Fibroblast of pulmonary artery (primary cell): ENCODE results near the gene LIN9.
"Not testable (repeated sequence)": the region's sequence is repeated elsewhere in the genome, so short reads cannot be mapped to it uniquely, and the experiment has no call there.

Source experiments
- DNase-seq: peaks from one replicate; pipeline ENCODE4 v3.0.0-alpha.2; 2010; ENCODE audit warnings: low read depth
- H3K4me3 ChIP-seq: replicated peaks from 2 replicates; pipeline ENCODE4 v1.5.1; 2011; ENCODE audit warnings: low read depth, mild to moderate bottlenecking, control low read depth, low read length, moderate library complexity
- TF ChIP-seq, protein P1 (sequence below): IDR thresholded peaks from 2 replicates; pipeline ENCODE4 v1.5.1; 2011; ENCODE audit warnings: mild to moderate bottlenecking, control low read depth, low read length, inconsistent platforms; ENCODE audit errors: missing control alignments

Gene LIN9

DNA sequence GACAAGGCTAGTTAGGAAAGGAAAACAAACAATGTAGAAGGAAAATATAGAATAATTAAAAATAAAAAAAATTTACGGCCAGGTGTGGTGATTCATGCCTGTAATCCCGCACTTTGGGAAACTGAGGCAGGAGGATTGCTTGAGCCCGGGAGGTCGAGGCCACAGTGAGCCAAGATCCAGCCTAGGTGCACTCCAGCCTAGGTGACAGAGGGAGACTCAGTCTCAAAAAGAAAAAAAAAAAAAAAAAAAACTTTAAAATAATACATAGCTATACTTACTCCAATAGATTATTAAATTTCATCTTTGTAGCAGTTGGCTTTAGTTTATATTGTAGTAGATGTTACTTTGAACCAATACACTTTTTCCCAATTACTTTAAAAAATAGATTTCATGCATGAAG, 32.0 kb downstream of the LIN9 start:
- H3K4me3 ChIP-seq: no peak overlapping the region
- DNase-seq: no peak
- TF ChIP-seq, protein P1, sequence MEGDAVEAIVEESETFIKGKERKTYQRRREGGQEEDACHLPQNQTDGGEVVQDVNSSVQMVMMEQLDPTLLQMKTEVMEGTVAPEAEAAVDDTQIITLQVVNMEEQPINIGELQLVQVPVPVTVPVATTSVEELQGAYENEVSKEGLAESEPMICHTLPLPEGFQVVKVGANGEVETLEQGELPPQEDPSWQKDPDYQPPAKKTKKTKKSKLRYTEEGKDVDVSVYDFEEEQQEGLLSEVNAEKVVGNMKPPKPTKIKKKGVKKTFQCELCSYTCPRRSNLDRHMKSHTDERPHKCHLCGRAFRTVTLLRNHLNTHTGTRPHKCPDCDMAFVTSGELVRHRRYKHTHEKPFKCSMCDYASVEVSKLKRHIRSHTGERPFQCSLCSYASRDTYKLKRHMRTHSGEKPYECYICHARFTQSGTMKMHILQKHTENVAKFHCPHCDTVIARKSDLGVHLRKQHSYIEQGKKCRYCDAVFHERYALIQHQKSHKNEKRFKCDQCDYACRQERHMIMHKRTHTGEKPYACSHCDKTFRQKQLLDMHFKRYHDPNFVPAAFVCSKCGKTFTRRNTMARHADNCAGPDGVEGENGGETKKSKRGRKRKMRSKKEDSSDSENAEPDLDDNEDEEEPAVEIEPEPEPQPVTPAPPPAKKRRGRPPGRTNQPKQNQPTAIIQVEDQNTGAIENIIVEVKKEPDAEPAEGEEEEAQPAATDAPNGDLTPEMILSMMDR: no peak

DNA sequence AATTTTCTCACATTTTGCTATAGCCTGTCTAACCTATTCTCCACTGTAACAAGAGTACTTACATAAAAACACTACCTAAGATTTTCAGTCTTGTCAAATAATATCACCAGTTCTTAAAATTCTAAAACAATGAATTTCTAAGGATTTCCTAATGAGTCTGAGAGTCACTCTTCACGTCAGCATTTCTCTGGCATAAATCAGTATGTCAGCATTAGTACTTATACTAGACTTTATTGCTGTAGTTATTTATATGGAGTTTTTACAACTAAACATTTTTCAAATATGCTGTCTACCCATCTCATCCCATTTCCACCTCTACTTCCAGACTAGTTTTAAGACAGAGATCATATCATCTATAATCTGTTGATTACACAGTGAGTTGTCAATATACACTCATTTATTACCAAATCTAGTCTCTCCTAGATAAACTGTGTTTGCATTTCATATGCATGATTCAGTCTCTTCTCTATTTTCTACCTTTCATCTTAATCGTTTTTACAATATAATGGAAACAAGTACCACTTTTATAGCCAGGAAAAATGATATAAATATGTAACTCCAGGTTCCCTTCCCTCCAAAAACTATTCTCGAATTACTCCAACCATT, 32.8 kb downstream of the LIN9 start:
- TF ChIP-seq, protein P1: no peak

DNA sequence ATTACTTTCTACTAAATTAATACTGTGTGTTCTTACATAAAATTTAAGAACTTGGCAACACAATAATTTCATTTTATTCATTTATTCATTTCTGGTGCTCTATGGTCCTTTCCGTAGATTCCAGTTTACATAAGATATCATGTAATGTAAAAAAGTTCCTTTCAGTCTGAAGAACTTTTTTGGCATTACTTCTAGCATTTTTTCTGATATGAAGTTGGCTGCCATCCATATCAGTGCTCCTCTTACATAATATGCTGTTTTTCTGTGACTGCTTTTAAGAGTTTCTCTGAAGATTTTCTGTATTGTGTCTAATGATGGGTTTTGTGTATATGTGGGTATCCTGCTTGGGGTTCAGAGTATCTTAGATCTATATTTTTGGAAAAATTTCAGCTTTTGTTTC, 34.8 kb downstream of the LIN9 start:
- TF ChIP-seq, protein P1: no peak
- H3K4me3 ChIP-seq: no peak overlapping the region
- DNase-seq: peak; percentile 45

More for the DNA sequence above, 32.8 kb downstream of the LIN9 start:
- no peak overlapping the region for H3K4me3 ChIP-seq
- no peak for DNase-seq

DNA sequence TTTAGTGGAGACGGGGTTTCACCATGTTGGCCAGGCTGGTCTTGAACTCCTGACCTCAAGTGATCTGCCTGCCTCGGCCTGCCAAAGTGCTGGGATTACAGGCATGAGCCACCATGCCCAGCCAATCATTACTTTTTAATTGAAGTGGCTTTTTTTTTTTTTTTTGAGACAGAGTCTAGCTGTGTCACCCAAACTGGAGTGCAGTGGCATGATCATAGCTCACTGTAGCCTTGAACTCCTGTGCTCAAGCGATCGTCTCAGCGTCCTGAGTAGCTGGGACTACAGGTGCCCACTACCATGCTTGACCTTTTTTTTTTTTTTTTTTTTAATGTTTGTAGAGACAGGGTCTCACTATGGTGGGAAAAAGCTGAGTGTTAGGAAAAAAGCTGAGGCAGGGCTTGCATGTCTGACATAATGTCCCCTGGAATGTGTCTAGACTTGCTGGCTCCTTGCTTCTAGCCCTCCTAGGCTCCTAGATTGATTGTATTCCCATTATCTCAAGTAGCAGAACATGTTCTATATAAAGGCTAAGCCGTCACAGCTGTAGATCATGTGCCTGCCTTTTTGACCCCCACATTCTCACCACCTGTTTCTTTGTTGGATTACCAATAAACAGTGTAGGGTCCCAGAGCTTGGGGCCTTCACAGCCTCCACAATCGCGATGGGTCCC, 36.6 kb downstream of the LIN9 start:
- H3K4me3 ChIP-seq, DNase-seq: not testable (repeated sequence)

DNA sequence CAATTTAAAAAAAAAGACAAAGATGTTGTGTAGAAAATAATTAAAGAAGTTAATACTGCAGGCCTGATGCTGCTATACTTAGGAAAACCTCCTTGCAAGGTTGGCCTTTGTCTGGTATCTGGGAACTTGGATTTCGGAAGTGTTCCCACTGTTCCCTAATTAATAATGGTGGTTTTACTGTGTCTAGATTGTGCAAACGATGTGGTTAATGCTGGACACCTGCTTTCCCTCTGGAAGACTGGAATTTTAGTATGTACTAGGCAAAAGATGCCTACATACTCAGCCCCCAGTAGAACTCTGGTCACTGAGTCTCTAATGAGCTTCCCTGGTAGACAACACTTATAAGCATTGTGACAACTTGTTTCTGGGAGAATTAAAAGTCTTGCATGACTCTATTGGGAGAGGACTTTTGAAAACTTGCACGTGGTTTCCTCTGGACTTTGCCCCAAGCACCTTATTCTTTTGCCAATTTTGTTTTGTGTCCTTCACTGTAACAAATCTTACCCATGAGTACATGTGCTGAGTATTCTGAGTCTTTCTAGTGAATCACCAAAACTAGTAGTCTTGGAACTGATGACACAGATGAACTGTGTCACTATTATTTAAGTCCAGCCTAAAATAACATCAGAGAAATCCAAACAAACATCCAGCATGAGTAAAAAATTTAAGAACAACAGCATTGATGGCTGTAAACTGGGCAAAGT, 40.4 kb downstream of the LIN9 start:
- TF ChIP-seq, protein P1: no peak
- H3K4me3 ChIP-seq: no peak overlapping the region
- DNase-seq: peak; percentile 20

DNA sequence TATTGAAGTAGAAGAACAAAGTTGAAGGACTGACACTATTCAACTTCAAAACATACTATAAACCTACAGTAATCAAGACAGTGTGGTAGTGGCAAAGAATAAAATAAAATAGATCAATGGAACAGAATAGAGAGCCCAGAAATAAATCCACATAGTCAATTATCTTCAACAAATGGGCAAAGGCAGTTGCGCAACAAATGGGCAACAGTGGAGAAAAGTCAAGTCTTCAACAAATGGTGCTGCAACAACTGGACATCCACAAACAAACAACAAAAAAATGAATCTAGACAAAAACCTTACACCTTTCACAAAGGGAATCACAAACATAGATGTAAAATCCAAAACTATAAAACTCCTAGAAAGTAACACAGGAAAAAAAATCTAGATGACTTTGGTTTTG, 47.1 kb downstream of the LIN9 start:
- TF ChIP-seq, protein P1: no peak
- no peak for DNase-seq
- H3K4me3 ChIP-seq: no peak overlapping the region

DNA sequence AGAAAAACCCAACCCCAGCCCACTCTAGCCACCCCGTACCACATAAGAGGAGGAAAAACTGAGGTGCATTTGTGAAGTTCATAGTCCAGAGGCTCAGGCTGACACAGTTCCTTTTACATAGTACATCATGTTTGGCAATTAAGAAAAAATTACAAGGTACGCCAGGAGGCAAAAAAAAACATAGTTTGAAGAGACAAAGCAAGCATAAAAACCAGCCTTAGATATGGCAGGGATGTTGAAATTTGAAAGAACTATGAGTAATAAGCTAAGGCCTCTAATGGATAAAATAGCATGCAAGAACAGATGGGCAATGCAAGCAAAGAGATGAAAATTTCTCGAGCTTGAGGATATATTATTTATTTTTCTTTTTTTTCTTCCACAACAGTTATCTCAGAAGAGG, 53.6 kb downstream of the LIN9 start:
- peak; percentile 47 for DNase-seq
- TF ChIP-seq, protein P1: no peak

More for the DNA sequence above, 53.6 kb downstream of the LIN9 start:
- no peak overlapping the region for H3K4me3 ChIP-seq
